Measurements from ENCODE around the gene CPNE1. TPM values are rescaled to one million over a fixed set of nuclear protein-coding genes. Genes with fewer than 3 reads are reported as not detected.
A peak's percentile ranks its signal among the peaks of the same experiment; 100 is the strongest.

The CPNE1 gene
- total RNA-seq, 2 donors from 2014 or later: 39.2 to 60.4 TPM

DNA sequence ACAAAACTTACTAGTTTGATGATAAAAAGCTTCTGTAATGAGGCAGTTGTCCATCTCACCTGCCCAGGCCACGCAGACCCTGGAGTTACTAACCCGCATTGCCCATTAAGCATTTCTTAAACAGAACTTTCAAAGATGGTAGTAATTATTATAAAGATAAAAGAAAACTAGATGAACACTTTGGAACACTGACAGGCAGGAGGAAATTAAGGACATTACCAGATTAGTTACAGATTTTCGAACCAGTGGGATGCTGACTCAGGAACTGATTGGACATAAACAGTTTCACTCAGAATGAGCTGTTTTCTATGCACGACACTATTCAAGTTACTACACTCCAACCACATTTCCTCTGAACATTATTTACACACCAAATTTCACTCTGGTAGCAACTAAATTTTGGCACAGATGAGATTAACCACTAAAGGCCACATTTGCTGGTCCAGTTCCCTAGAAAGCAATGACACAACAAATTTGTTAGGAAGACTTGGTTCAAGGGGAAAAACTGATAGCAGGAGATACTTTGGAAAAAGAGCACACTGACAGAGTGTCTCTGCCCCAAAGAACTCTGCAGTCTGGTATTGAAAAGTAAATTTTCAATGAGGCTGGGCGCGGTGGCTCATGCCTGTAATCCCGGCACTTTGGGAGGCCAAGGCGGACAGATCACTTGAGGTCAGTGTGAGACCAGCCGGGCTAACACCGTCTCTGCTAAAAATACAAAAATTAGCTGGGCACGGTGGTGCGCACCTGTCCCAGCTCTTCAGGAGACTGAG is 37.5 kb upstream of the CPNE1 start:
- TF ChIP-seq CTCF (IDR thresholded peaks at IDR 0.05): no peak
- no peaks in the 10 kb centered on the region for H3K27me3 ChIP-seq
- H3K4me1 ChIP-seq: peaks cover 0 to 28% of the 10 kb centered on the region in 2 donors
- no peak overlapping the region for H3K27ac ChIP-seq
- no peaks in the 10 kb centered on the region for H3K9me3 ChIP-seq
- H3K36me3 ChIP-seq: peaks cover 54% of the 10 kb centered on the region
- H3K4me3 ChIP-seq: no peak overlapping the region
- peak; percentile 50 for DNase-seq (ENCODE audit: low spot score)

- DNase-seq (ENCODE audit: low spot score): peak; percentile 51
- H3K4me1 ChIP-seq: peaks cover 0 to 31% of the 10 kb centered on the region in 2 donors
- H3K4me3 ChIP-seq: no peak overlapping the region
- H3K27ac ChIP-seq: peak overlapping the region in 1 of 2 donors; percentile 91
- TF ChIP-seq CTCF (IDR thresholded peaks at IDR 0.05): no peak
- H3K36me3 ChIP-seq: peaks cover 47% of the 10 kb centered on the region
- no peaks in the 10 kb centered on the region for H3K9me3 ChIP-seq
- H3K27me3 ChIP-seq: no peaks in the 10 kb centered on the region
Observed at GRCh38 chr20:35700625-35701148, 36.0 kb upstream of the CPNE1 start.

DNA sequence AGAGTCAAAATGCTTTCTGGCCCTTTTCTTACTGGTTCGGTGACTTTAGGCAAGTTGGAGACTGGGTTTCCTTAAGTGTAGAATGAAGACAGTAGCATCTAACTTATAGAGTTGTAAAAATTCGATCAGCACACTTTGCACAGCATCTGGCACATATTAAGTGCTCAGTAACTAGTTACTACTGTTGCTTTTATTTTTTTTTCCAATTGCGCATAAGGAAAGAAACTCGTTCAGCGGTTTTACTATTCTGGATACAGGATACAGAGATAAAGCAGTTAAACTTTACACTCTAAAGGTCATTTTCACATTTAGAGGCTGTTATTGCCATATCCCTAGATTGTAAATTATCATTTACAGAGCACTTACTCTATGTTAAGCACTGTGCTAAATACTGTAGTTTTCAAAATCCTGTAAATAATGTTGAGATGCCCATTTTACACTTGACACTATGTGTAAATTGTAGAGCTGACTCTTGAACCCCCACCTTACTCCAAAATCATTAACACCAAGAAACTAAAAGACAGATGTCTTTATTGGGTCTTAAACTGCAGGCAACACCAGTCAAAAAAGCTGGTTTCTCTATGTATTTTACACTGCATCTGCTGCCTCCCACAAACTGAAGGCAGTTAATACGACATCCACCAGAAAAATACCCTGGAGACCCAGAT is 35.4 kb upstream of the CPNE1 start:
- peaks cover 47% of the 10 kb centered on the region for H3K36me3 ChIP-seq
- no peaks in the 10 kb centered on the region for H3K9me3 ChIP-seq
- H3K4me1 ChIP-seq: peaks cover 0 to 31% of the 10 kb centered on the region in 2 donors
- no peak for DNase-seq (ENCODE audit: low spot score)
- no peak for TF ChIP-seq CTCF (IDR thresholded peaks at IDR 0.05)
- peak overlapping the region; percentile 84 to 90 for H3K4me3 ChIP-seq
- no peaks in the 10 kb centered on the region for H3K27me3 ChIP-seq
- H3K27ac ChIP-seq: peak overlapping the region; percentile 91 to 95

GRCh38 chr20:35699127-35699956 is 34.6 kb upstream of the CPNE1 start, which contains the start of the genes NFS1 and ROMO1:
NFS1 (minus strand) TSS chr20:35699352; CDS start chr20:35699288, 64 bp downstream.
ROMO1 (plus strand) TSS chr20:35699405; CDS start chr20:35699633, 228 bp downstream.
- H3K36me3 ChIP-seq: peaks cover 47% of the 10 kb centered on the region
- peak in 1 of 2 donors; percentile 58 for TF ChIP-seq CTCF (IDR thresholded peaks at IDR 0.05)

More at GRCh38 chr20:35699127-35699956, 34.6 kb upstream of the CPNE1 start, which contains the start of the genes NFS1 and ROMO1:
- no peaks in the 10 kb centered on the region for H3K27me3 ChIP-seq
- H3K4me3 ChIP-seq: peak within 1 kb of the TSS; percentile 84 to 90
- peak within 1 kb of the TSS; percentile 91 to 95 for H3K27ac ChIP-seq
- peaks cover 0 to 30% of the 10 kb centered on the region in 2 donors for H3K4me1 ChIP-seq
- H3K9me3 ChIP-seq: no peaks in the 10 kb centered on the region
- peak; percentile 80 for DNase-seq (ENCODE audit: low spot score)

All from right atrium auricular region (tissue), 2 donors.